DMS153 treated with DMSO at 0.1 percent for 48 hours (cell line): ENCODE measurements around the gene DKK1.
"Not testable (repeated sequence)": the region's sequence is repeated elsewhere in the genome, so short reads cannot be mapped to it uniquely, and the experiment has no call there.

Experiments used
- DNase-seq: peaks from one replicate; lab custom pipeline; 2025; ENCODE audit not compliant: unreplicated experiment; lab: John Stamatoyannopoulos, UW

Gene DKK1

DNA sequence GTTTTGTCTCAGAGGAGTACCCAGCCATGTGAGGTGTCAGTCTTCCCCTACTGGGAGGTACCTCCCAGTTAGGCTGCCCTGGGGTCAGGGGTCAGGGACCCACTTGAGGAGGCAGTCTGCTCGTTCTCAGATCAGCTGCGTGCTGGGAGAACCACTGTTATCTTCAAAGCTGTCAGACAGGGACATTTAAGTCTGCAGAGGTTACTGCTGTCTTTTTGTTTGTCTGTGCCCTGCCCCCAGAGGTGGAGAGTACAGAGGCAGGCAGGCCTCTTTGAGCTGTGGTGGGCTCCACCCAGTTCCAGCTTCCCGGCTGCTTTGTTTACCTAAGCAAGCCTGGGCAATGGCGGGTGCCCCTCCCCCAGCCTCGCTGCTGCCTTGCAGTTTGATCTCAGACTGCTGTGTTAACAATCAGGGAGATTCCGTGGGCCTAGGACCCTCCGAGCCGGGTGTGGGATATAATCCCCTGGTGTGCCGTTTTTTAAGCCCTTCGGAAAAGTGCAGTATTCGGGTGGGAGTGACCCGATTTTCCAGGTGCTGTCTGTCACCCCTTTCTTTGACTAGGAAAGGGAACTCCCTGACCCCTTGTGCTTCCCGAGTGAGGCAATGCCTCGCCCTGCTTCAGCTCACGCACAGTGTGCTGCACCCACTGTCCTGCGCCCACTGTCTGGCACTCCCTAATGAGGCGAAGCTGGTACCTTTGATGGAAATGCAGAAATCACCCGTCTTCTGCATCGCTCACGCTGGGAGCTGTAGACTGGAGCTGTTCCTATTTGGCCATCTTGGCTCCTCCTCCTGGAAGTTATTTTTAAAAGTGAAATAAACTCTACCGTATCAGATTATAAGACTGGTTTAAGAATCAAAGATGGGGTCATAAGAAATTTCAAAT, 51.7 kb downstream of the DKK1 start:
- DNase-seq, result not testable (repeated sequence)
